HG02938 (cell line): ENCODE data around the gene LCN10.
"Not testable (repeated sequence)": the region's sequence is repeated elsewhere in the genome, so short reads cannot be mapped to it uniquely, and the experiment has no call there.

Source experiments
- ATAC-seq: cut with Tn5 transposase; IDR thresholded peaks from one replicate; pipeline ENCODE4 v1.9.1; 2021; ENCODE audit warnings: mild to moderate bottlenecking, moderate library complexity; ENCODE audit not compliant: unreplicated experiment

LCN10 gene

GRCh38 chr9:136742591-136743391 is at the start of gene LCN10:
TSS of gene LCN10 (minus strand) at chr9:136742940. CDS start at chr9:136742903, 37 bp downstream.
- ATAC-seq = no peak

DNA sequence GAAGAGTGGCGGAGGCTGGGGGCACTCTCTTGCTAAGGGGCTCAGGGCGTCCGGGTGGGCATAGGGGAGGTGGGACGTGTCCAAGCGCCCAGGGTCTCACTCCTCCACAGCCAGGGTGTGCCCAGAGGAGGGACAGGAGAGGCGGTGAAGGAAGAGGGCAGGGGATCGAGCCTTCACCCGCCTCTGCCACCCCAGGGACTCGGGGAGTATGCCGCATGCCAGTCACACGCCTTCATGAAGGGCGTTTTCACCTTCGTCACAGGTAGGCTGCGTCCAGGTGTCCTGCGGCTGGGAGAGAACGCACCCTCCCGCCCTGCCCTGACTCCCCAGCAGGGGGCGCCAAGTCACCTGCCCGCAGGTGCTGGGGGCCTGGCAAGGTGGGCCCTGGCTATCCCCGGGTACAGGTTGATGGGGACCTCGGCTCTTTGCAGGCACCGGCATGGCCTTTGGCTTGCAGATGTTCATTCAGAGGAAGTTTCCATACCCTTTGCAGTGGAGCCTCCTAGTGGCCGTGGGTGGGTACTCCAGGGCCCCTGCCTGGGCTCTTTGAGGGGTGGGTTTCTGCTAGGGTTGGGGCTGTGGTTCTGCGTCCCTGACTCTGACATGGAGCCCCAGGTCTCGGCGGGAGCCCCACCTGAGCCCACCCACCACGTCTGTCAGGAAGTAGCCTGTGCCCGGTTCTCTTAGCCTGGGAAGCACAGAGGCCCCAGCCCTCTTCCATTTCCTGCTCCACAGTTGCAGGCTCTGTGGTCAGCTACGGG is 49.0 kb upstream of the LCN10 start:
- ATAC-seq = peak; percentile 10

- ATAC-seq = peak; percentile 77
Measured at GRCh38 chr9:136790640-136791515, 48.1 kb upstream of the LCN10 start, which contains the start of gene TMEM141. TSS of gene TMEM141 (plus strand) at chr9:136791344. CDS start at chr9:136791371, 27 bp downstream.

- ATAC-seq = no peak
Measured at GRCh38 chr9:136789523-136789937, 46.8 kb upstream of the LCN10 start.

GRCh38 chr9:136788644-136789522 is 46.1 kb upstream of the LCN10 start:
- ATAC-seq = not testable (repeated sequence)

GRCh38 chr9:136787690-136788400 is 45.1 kb upstream of the LCN10 start:
- ATAC-seq = no peak

DNA sequence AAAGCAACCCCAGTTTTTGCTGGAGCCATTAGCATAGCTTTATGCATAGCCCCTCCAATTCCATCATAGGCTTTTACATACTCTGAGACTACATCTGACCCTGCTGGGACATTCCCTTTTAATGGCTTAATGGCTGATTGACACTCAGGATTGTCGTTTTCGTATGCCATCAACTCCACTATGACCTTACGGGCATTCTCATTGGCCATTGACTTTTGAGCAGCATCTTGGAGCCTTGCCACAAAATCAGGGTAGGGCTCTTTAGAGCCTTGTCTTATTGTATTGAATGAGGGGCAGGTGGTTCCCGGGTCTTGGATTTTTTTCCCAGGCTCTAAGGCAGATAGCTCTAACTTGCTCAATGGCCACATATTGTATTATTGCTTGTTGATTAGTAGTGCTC is 44.2 kb upstream of the LCN10 start:
- ATAC-seq = not testable (repeated sequence)

DNA sequence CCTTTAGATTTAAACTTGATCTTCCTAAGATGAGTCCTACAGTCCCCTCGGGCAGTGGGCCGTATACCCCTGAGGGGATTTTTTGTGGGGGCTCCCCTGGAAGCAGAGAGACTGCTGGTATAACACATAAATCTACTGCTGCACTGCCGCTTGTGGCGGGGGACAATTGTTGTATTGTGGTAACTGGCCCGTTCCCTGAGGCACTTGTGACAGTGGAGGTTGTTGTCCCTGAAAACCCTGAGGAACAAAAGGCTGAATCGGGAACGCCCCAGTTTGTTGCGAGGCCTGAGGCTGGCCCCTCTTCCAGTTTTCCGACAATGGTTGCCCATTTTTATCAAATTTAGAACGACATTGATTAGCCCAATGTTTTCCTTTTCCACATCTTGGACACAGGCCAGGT is 43.7 kb upstream of the LCN10 start:
- no peak for ATAC-seq

DNA sequence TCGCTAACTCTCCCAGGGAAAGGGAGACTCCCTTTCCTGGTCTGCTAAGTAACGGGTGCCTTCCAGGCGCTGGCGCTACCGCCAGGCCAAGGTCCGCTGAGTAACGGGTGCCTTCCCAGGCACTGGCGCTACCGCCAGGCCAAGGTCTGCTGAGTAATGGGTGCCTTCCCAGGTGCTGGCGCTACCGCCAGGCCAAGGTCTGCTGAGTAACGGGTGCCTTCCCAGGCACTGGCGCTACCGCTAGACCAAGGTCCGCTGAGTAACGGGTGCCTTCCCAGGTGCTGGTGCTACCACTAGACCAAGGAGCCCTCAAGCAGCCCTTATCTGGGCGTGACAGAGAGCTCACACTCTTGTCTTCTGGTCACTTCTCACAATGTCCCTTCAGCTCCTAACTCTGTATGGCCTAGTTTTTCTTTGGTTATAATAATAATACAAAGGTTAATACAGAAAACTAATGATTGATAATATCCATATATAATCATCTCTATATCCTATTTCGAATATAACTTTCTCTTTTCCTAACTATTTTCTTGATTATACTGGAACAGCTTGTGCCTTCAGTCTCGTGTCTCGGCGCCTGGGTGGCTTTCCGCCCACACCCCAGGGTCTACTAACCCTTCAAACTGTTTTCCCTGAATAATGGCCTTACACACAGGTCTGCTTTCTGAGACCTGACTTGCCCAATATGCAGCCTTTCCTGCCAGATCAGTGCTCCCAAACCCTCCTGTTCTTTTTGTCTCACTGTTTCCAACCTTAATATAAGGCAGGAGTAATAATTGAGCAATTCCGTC is 43.0 kb upstream of the LCN10 start:
- ATAC-seq = not testable (repeated sequence)

GRCh38 chr9:136784997-136785361 is 42.2 kb upstream of the LCN10 start:
- ATAC-seq = no peak

- no peak for ATAC-seq
Measured at GRCh38 chr9:136784249-136784996, 41.7 kb upstream of the LCN10 start.

- ATAC-seq = no peak
Measured at GRCh38 chr9:136782452-136782851, 39.7 kb upstream of the LCN10 start.

GRCh38 chr9:136779808-136780207 is 37.1 kb upstream of the LCN10 start:
- ATAC-seq = no peak

DNA sequence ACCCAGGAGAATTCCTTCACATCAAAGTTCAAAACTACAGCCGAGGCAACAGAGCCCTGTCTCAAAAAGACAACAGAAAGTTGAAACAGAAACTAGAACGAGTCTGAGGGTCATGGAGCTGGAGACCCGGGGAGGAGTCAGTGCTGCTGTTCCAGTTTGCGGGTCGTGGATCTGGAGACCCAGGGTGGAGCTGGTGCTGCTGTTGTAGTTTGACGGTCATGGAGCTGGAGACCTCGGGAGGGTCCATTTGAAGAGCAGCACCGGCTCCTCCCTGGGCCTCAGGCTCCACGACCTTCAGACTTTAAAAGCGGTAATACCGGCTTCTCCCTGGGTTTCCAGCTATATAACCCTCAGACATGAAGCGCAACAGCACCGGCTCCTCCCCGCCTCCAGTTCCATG is 34.6 kb upstream of the LCN10 start:
- ATAC-seq = no peak

DNA sequence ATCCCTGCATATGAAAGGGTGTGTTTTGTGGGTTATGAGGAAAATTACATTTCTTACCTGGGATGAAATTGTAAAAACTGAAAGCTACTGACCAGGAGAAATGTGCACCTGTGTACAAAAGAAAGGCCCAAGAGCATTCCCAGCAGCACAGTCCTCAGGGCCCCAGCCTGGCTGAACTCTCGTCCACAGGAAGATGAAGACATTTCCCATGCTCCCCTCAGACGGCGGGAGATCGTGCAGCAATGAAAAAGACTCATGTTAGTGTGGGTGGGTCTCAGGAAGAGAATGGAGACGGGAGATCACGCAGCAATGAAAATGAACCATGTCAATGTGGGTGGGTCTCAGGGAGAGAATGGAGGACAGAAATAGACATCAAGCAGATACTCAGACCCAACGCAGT is 34.2 kb upstream of the LCN10 start:
- ATAC-seq = no peak

GRCh38 chr9:136775191-136775590 is 32.5 kb upstream of the LCN10 start:
- ATAC-seq = no peak

GRCh38 chr9:136774416-136775045 is 31.8 kb upstream of the LCN10 start:
- ATAC-seq = no peak
